Muscle layer of duodenum (tissue), 2 donors: ENCODE data around the gene ACOX2.

Source experiments
- H3K27ac ChIP-seq: one replicate; pipeline ENCODE4 v1.7.0; 2013; ENCODE audit warnings: mild to moderate bottlenecking, low read length
- H3K27me3 ChIP-seq: one replicate; pipeline ENCODE4 v1.7.0; 2013; ENCODE audit warnings: low read depth, mild to moderate bottlenecking, control low read depth, low read length
- H3K36me3 ChIP-seq, 2 donors: one replicate each; pipeline ENCODE4 v1.7.0; 2013; ENCODE audit warnings: low read length in 2 of 2, control low read depth in 1 of 2, mild to moderate bottlenecking in 1 of 2; ENCODE audit not compliant: insufficient read depth in 2 of 2, control insufficient read depth in 1 of 2
- H3K4me1 ChIP-seq, 2 donors: one replicate each; pipeline ENCODE4 v1.7.0; 2013; ENCODE audit warnings: low read length in 2 of 2, mild to moderate bottlenecking in 2 of 2, control low read depth in 1 of 2, moderate library complexity in 1 of 2; ENCODE audit not compliant: insufficient read depth in 2 of 2, control insufficient read depth in 1 of 2
- H3K4me3 ChIP-seq, 2 donors: one replicate each; pipeline ENCODE4 v1.7.0; 2013; ENCODE audit warnings: low read length in 2 of 2, low read depth in 1 of 2, mild to moderate bottlenecking in 1 of 2
- H3K9me3 ChIP-seq, 2 donors: one replicate each; pipeline ENCODE4 v1.7.0; 2013; ENCODE audit warnings: low read length in 2 of 2, control low read depth in 1 of 2, mild to moderate bottlenecking in 1 of 2; ENCODE audit not compliant: control insufficient read depth in 1 of 2
- donor health status: healthy.

Gene ACOX2

DNA sequence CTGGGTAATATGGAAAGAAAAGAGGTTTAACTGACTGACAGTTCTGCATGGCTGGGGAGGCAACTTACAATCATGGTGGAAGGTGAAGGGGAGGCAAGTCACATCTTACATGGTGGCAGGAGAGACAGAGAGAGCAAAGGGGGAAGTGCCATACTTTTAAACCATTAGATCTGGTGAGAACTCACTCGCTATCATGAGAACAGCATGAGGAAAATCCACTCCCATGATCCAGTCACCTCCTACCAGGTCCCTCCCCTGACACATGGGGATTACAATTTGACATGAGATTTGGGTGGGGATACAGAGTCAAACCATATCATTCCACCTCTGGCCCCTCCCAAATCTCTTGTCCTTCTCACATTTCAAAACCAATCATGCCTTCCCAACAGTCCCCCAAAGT lies 16.0 kb upstream of the ACOX2 start:
- Histone ChIP-seq H3K9me3 (peaks cover 0 to 2% of the 10 kb centered on the region in 2 donors), H3K27me3 (no peaks in the 10 kb centered on the region), H3K36me3 (no peaks in the 10 kb centered on the region), H3K4me3 (no peak overlapping the region), H3K27ac (no peak overlapping the region), H3K4me1 (no peaks in the 10 kb centered on the region)

- Histone ChIP-seq H3K27me3 (no peaks in the 10 kb centered on the region), H3K27ac (no peak overlapping the region), H3K4me3 (no peak overlapping the region), H3K9me3 (peaks cover 0 to 2% of the 10 kb centered on the region in 2 donors), H3K36me3 (no peaks in the 10 kb centered on the region), H3K4me1 (no peaks in the 10 kb centered on the region)
These were observed 14.7 kb upstream of the ACOX2 start for GRCh38 chr3:58551636-58552180.

DNA sequence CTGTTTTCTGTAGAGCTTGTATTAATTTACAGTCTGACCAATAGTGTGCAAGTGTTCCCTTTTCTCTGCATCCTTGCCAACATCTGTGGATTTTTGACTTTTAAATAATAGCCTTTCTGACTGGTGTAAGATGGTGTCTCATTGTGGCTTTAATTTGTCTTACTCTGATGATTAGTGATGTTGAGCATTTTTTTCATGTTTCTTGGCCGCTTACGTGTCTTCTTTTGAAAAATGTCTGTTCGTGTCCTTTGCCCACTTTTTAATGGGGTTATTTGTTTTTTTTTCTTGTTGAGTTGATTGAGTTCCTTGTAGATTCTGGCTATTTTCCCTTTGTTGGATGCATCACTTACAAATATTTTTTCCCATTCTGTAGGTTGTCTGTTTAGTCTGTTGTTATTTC lies 7.6 kb upstream of the ACOX2 start:
- no peak overlapping the region for H3K27ac ChIP-seq
- H3K27me3 ChIP-seq = no peaks in the 10 kb centered on the region
- no peaks in the 10 kb centered on the region for H3K36me3 ChIP-seq
- H3K9me3 ChIP-seq = no peaks in the 10 kb centered on the region
- no peaks in the 10 kb centered on the region for H3K4me1 ChIP-seq
- H3K4me3 ChIP-seq = no peak overlapping the region

- peaks cover 3 to 23% of the 10 kb centered on the region in 2 donors for H3K4me1 ChIP-seq
- H3K27me3 ChIP-seq = no peaks in the 10 kb centered on the region
- no peak overlapping the region for H3K27ac ChIP-seq
- no peak overlapping the region for H3K4me3 ChIP-seq
- H3K36me3 ChIP-seq = no peaks in the 10 kb centered on the region
- no peaks in the 10 kb centered on the region for H3K9me3 ChIP-seq
These were observed 3.3 kb upstream of the ACOX2 start for GRCh38 chr3:58540176-58540858.

- Histone ChIP-seq H3K4me3 (no peak overlapping the region), H3K36me3 (peaks cover 0 to under 1% of the 10 kb centered on the region in 2 donors), H3K27ac (no peak overlapping the region), H3K4me1 (peaks cover 3 to 24% of the 10 kb centered on the region in 2 donors), H3K27me3 (no peaks in the 10 kb centered on the region), H3K9me3 (no peaks in the 10 kb centered on the region)
These were observed 2.6 kb upstream of the ACOX2 start for GRCh38 chr3:58539626-58540025.

GRCh38 chr3:58537412-58538301 lies 667 bp upstream of the ACOX2 start:
- H3K4me3 ChIP-seq = no peak overlapping the region
- no peaks in the 10 kb centered on the region for H3K27me3 ChIP-seq

GRCh38 chr3:58535531-58536500 lies 1.2 kb downstream of the ACOX2 start:
- H3K4me3 ChIP-seq = peak overlapping the region; percentile 58 to 64
- H3K9me3 ChIP-seq = no peaks in the 10 kb centered on the region
- no peaks in the 10 kb centered on the region for H3K27me3 ChIP-seq
- H3K27ac ChIP-seq = peak overlapping the region; percentile 86
- H3K4me1 ChIP-seq = peaks cover 10 to 32% of the 10 kb centered on the region in 2 donors
- H3K36me3 ChIP-seq = peaks cover 20 to 25% of the 10 kb centered on the region in 2 donors

More at GRCh38 chr3:58537412-58538301, 667 bp upstream of the ACOX2 start:
- Histone ChIP-seq H3K36me3 (peaks cover 11 to 15% of the 10 kb centered on the region in 2 donors), H3K9me3 (no peaks in the 10 kb centered on the region), H3K4me1 (peaks cover 7 to 28% of the 10 kb centered on the region in 2 donors), H3K27ac (peak overlapping the region; percentile 86)

DNA sequence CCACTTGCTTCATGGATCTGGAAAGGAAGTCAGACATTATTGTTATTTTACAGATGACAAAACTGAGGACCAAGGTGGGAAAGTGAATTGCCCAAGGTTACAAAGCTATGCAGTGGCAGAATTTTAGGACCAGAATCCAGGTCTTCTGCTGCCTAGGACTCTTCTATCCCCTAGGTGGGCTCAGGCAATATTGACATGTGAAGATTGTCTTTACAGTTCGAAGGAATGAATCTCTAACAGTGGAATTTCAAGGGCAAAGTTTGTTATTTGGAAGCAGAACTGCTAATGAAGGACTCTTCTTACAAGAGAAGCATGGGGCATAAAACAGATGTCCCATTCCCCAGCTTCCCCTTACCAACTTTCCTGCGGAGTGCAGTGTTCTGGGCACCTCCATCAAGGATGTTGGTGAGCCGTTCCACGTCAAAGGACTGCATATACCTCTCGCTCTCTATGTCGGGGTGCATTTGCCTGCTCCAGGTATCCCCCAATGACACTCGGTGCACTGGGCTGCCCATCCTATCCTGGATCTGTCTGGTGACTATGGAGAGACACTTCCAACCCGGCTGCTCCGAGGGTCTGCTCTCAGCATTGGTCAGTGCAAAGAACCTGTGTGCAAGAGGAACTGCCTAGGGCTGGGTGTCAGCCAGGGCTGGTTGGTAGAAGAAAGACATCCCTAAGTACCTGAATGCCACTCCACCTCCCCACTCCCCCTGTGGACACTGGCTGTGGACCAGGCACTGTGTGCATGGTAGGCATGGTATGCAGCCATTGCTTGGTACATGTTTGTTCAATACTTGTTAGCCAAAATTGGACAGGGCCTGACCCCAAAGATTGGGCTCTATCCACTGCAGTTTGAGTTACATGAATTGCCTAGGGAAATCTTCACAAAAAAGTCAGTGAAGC lies 2.1 kb downstream of the ACOX2 start:
- H3K27me3 ChIP-seq = no peaks in the 10 kb centered on the region
- H3K36me3 ChIP-seq = peaks cover 26 to 34% of the 10 kb centered on the region in 2 donors
- no peak overlapping the region for H3K4me3 ChIP-seq
- no peak overlapping the region for H3K27ac ChIP-seq
- H3K9me3 ChIP-seq = no peaks in the 10 kb centered on the region
- H3K4me1 ChIP-seq = peaks cover 10 to 32% of the 10 kb centered on the region in 2 donors

- H3K36me3 ChIP-seq = peaks cover 26 to 48% of the 10 kb centered on the region in 2 donors
- no peaks in the 10 kb centered on the region for H3K9me3 ChIP-seq
- no peak overlapping the region for H3K27ac ChIP-seq
- no peaks in the 10 kb centered on the region for H3K27me3 ChIP-seq
- H3K4me1 ChIP-seq = peaks cover 10 to 35% of the 10 kb centered on the region in 2 donors
- H3K4me3 ChIP-seq = no peak overlapping the region
These were observed 4.2 kb downstream of the ACOX2 start for GRCh38 chr3:58532794-58533220.

- no peaks in the 10 kb centered on the region for H3K27me3 ChIP-seq
- no peaks in the 10 kb centered on the region for H3K9me3 ChIP-seq
- no peak overlapping the region for H3K4me3 ChIP-seq
- peaks cover 26 to 52% of the 10 kb centered on the region in 2 donors for H3K36me3 ChIP-seq
- H3K27ac ChIP-seq = no peak overlapping the region
- peaks cover 7 to 27% of the 10 kb centered on the region in 2 donors for H3K4me1 ChIP-seq
These were observed 5.0 kb downstream of the ACOX2 start for GRCh38 chr3:58531956-58532355.
